ENCODE data around the gene GNAQ. TPM values are rescaled to one million over a fixed set of nuclear protein-coding genes. Genes with fewer than 3 reads are reported as not detected.
"Not testable (repeated sequence)": the region's sequence is repeated elsewhere in the genome, so short reads cannot be mapped to it uniquely, and the experiment has no call there.

GNAQ gene
- total RNA-seq, 2 donors from 2014 or later = 12.8 to 18.5 TPM

- Mint-ChIP-seq H3K27me3 (no peaks in the 10 kb centered on the region), H3K9me3 (no peaks in the 10 kb centered on the region), H3K4me1 (peaks cover 19% of the 10 kb centered on the region), H3K4me3 (no peak overlapping the region), H3K27ac (no peak overlapping the region), H3K36me3 (ENCODE audit: low read depth) (peaks cover 29% of the 10 kb centered on the region)
- no peak for ATAC-seq (replicated peaks)
Observed at GRCh38 chr9:77731930-77732329, 299.7 kb downstream of the GNAQ start.

DNA sequence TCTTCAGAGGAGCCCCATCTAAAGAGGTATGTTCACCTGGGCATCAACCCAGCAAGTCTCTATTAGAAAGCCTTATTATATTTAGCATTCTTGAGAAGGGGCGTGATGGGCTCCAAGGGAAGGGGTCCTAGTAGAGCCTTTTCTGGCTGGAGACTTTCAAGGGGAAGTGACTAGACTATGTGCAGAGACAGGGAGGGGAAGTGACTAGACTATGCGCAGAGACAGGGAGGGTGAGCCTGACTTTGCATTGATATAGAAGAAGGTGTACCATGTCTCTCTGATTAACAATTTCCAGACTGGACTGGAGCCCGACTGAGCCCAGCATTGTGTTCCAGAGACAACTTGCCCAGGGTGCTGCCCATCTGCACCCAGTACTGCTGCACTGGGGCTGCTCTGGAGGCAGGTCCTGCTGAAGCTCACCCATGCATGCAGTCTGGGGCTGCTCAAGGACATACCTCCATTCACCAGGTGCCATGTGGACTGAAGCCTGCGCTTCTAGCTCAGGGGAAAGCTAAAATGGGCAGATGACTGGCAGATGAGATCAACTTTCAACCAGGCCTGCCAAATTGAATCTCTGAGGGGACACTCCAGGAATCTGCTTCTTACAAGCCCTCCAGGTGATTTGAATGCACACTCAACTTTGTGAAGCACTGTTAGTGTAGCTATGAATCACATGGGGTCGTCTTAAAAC is 300.5 kb downstream of the GNAQ start:
- H3K27ac Mint-ChIP-seq = no peak overlapping the region

DNA sequence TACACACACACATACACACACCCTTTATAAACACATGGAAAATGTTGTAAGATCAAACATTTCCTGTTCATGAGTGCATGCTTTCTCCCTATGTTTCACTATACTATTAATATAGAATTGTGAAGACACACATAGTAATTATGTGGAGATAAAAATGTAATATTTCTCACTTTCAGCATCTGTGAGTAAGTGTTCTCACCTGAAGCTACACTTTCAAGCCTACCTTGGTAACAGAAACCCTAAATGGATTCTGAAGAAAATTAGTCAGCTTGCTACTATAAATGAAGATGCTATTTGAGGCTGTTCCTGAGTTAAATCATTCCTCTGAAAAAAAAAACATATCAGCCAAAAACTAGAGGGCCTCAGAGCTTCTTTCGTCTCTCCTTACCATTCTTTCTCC is 302.4 kb downstream of the GNAQ start:
- peaks cover 52% of the 10 kb centered on the region for H3K36me3 Mint-ChIP-seq (ENCODE audit: low read depth)
- peak overlapping the region; percentile 2 for H3K4me3 Mint-ChIP-seq
- H3K27ac Mint-ChIP-seq = peak overlapping the region; percentile 29
- ATAC-seq (replicated peaks) = peak; percentile 74
- H3K27me3 Mint-ChIP-seq = no peaks in the 10 kb centered on the region
- no peaks in the 10 kb centered on the region for H3K9me3 Mint-ChIP-seq
- H3K4me1 Mint-ChIP-seq = peaks cover 24% of the 10 kb centered on the region

More for the DNA sequence above, 300.5 kb downstream of the GNAQ start:
- peaks cover 17% of the 10 kb centered on the region for H3K4me1 Mint-ChIP-seq
- no peaks in the 10 kb centered on the region for H3K9me3 Mint-ChIP-seq
- no peak overlapping the region for H3K4me3 Mint-ChIP-seq
- no peak for ATAC-seq (replicated peaks)
- no peaks in the 10 kb centered on the region for H3K27me3 Mint-ChIP-seq
- peaks cover 37% of the 10 kb centered on the region for H3K36me3 Mint-ChIP-seq (ENCODE audit: low read depth)

DNA sequence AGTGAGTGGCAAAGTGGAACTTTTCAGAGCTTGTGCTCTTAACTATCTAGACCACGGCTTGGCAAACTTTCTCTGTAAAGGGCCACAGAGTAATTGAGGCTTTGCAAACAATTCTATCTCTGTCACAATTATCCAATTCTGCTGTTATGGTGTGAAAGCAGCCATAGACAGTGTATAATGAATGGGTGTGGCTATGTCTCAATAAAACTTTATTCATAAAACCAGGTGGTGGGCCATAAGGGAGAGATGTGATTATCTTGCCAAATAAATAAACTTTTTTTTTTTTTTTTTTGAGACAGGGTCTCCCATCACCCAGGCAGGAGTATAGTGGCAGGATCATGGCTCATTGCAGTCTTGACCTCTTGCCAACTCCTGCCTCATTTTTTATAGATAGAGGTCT is 304.8 kb downstream of the GNAQ start:
- Mint-ChIP-seq H3K27ac (peak overlapping the region; percentile 64), H3K36me3 (ENCODE audit: low read depth) (peaks cover 52% of the 10 kb centered on the region), H3K9me3 (no peaks in the 10 kb centered on the region), H3K27me3 (no peaks in the 10 kb centered on the region), H3K4me3 (peak overlapping the region; percentile 42), H3K4me1 (peaks cover 18% of the 10 kb centered on the region)
- ATAC-seq (replicated peaks) = no peak

DNA sequence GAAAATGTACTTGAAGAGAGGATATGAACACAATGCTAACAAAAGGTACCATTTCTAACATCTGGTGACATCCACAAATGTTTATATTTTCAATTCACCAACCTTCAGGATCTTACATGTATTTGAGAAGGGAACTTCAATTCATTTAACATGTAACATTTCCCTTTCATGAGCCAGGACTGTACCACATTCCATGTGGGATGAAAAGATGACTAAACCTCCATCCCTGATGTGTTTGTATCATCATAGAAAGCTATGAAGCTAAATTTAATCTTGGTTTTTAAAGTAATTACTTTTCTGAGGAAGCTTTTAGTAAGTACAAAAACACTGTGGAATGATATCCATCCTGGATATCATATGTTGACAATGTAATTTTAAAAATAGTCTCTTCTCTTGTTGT is 305.3 kb downstream of the GNAQ start:
- H3K4me3 Mint-ChIP-seq = peak overlapping the region; percentile 42
- H3K9me3 Mint-ChIP-seq = no peaks in the 10 kb centered on the region
- H3K27ac Mint-ChIP-seq = peak overlapping the region; percentile 64
- ATAC-seq (replicated peaks) = no peak
- peaks cover 18% of the 10 kb centered on the region for H3K4me1 Mint-ChIP-seq
- peaks cover 52% of the 10 kb centered on the region for H3K36me3 Mint-ChIP-seq (ENCODE audit: low read depth)
- no peaks in the 10 kb centered on the region for H3K27me3 Mint-ChIP-seq

DNA sequence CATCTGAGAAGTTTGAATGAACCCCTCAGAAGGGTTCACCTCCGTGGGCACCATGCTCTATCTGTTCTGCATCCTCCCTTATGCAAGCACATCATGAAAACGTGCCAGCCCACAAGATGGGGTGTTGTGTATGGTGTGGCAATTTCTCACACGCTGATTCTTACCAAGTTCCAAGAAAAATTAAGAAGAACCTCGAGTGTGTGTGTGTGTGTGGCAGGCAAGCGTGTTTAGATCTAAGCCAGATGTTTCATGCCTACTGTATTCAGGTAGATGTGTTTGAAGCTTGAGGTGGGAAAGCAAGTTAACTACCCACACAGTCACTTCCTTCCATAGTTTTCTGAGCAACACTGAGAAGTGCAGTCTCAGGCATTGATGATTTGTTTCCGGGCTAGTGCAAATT is 305.8 kb downstream of the GNAQ start:
- peak; percentile 74 for ATAC-seq (replicated peaks)
- Mint-ChIP-seq H3K36me3 (ENCODE audit: low read depth) (peaks cover 54% of the 10 kb centered on the region), H3K27ac (peak overlapping the region; percentile 64), H3K4me1 (peaks cover 18% of the 10 kb centered on the region), H3K4me3 (peak overlapping the region; percentile 42), H3K27me3 (no peaks in the 10 kb centered on the region), H3K9me3 (no peaks in the 10 kb centered on the region)

DNA sequence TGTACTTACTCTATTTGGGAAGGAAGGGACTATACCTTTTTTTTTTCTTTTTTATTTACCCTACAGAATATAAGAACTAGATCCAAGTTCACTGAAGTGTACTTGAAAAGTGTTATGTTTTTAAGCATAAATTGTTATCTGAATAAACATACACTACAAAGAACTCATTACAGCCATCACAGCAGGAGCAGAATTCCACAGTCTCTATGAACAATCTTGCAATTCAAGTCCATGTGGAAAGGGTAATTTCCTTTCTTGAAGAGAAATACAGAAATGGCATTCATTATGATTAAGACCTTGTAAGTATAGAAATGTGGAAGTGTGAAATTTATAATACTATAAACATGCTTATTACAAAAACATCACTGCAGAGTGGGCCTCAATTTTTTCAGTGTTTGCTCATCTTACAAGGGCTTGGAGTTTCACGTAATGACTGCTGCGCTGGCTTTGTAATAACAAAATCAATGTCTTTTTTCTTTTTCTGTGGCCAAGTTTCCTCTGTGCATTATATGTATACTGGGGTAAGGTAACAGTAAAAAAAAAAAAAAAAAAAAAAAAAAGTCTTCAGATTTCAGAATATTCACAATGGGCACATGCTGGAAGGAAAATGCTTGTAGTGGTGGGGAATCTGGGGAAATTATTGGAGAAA is 306.4 kb downstream of the GNAQ start:
- H3K4me3 Mint-ChIP-seq = peak overlapping the region; percentile 42
- peaks cover 18% of the 10 kb centered on the region for H3K4me1 Mint-ChIP-seq
- ATAC-seq (replicated peaks) = no peak
- no peaks in the 10 kb centered on the region for H3K27me3 Mint-ChIP-seq
- no peaks in the 10 kb centered on the region for H3K9me3 Mint-ChIP-seq
- peaks cover 61% of the 10 kb centered on the region for H3K36me3 Mint-ChIP-seq (ENCODE audit: low read depth)
- peak overlapping the region; percentile 64 for H3K27ac Mint-ChIP-seq

DNA sequence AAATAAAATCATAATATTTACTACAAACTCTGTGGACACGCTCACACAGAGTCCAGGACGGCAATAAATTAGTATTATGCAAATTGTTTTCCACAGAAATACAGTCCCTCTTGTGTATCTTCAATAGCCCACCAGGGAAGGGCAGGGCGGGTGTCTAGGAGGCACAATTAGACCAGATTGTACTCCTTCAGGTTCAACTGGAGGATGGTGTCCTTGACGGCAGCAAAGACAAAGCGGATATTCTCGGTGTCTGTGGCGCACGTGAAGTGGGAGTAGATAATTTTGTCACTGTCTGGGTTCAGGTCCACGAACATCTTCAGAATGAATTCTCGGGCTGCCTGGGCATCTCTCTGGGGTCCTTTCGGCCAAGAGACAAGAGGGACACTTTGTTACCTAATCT is 310.5 kb downstream of the GNAQ start:
- H3K27me3 Mint-ChIP-seq; H3K4me3 Mint-ChIP-seq; H3K9me3 Mint-ChIP-seq; H3K4me1 Mint-ChIP-seq; ATAC-seq (replicated peaks); H3K27ac Mint-ChIP-seq: not testable (repeated sequence)
- peaks cover 31% of the 10 kb centered on the region for H3K36me3 Mint-ChIP-seq (ENCODE audit: low read depth)

DNA sequence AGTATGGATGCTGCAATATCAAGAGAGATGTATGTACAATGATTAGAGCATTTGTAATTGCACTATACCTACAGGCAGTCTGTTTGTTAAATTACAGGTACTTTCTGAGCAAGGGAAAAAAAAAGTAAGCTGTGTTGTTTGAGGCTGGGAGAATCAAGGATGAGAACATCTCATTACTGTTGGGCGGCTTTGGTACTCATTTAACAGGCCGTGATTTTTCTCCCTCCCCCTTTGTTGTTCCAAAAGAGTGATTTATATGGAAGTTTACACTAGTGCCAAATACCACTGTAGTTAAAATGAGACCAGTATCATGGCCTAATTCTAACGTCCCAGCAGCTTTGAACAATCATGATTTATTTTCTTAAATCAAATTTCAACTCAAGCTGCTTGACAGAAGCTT is 312.3 kb downstream of the GNAQ start:
- no peaks in the 10 kb centered on the region for H3K9me3 Mint-ChIP-seq
- H3K27ac Mint-ChIP-seq = no peak overlapping the region

DNA sequence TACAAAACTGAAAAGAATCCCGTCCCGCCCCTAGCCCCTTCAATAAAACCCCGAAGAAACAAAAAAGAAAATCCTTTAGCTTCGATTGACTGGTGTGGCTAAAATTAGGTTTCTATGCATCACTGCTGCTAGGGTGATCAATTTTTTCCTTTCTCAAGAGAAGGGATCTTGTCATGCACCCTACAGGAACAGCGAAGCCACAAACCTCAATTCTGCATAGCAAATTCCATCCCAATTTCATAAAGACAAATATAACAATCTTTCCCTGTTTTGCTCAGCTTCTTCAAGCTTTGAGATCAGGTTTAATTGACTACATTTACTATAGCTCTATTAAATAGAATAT is 313.3 kb downstream of the GNAQ start:
- Mint-ChIP-seq H3K27ac (peak overlapping the region; percentile 54), H3K4me3 (peak overlapping the region; percentile 10), H3K36me3 (ENCODE audit: low read depth) (peaks cover 16% of the 10 kb centered on the region)
- ATAC-seq (replicated peaks) = peak; percentile 92
- H3K4me1 Mint-ChIP-seq, H3K9me3 Mint-ChIP-seq, H3K27me3 Mint-ChIP-seq: not testable (repeated sequence)

More for the DNA sequence above, 312.3 kb downstream of the GNAQ start:
- no peak for ATAC-seq (replicated peaks)
- peaks cover 16% of the 10 kb centered on the region for H3K36me3 Mint-ChIP-seq (ENCODE audit: low read depth)
- H3K27me3 Mint-ChIP-seq = no peaks in the 10 kb centered on the region
- H3K4me1 Mint-ChIP-seq = no peaks in the 10 kb centered on the region
- no peak overlapping the region for H3K4me3 Mint-ChIP-seq

- H3K36me3 Mint-ChIP-seq (ENCODE audit: low read depth) = peaks cover 16% of the 10 kb centered on the region
- not testable (repeated sequence) for H3K9me3 Mint-ChIP-seq, H3K4me1 Mint-ChIP-seq, H3K27me3 Mint-ChIP-seq
- ATAC-seq (replicated peaks) = peak; percentile 84
- peak overlapping the region; percentile 10 for H3K4me3 Mint-ChIP-seq
- H3K27ac Mint-ChIP-seq = peak overlapping the region; percentile 54
Observed at GRCh38 chr9:77717608-77718297, 313.9 kb downstream of the GNAQ start.

- Mint-ChIP-seq H3K4me3 (no peak overlapping the region), H3K36me3 (ENCODE audit: low read depth) (no peaks in the 10 kb centered on the region)
Observed at GRCh38 chr9:77714077-77714549, 317.5 kb downstream of the GNAQ start.

DNA sequence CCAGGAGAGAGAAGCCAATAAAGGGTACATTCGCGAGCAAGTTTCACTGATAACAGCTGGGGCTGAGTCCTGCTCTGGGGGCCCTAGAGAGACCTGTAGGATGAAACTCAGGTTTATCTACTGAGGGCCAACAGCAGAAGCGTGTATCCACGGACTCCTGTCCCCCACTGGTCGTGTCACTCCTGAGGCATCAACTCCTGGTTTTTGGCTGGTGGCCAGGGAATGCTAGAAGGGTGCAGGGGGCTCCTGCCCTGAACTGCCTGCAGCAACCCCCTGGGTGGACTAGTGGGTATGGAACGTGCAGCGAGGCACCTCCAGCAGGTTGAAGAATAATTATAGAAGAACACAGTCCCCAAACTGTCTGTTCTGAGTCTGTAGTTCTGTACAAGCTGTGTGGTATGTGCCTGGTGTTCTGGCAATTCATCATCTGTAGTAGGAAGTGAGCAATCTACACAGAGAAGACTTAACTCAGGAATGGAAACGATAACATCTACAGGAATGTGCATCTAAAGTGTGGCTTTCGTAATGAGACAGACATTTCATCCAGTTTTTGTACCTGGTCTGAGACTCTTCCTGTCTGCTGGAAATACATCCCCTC is 319.0 kb downstream of the GNAQ start:
- Mint-ChIP-seq H3K27me3 (no peaks in the 10 kb centered on the region), H3K9me3 (peaks cover 15% of the 10 kb centered on the region), H3K4me1 (no peaks in the 10 kb centered on the region), H3K4me3 (no peak overlapping the region), H3K27ac (no peak overlapping the region), H3K36me3 (ENCODE audit: low read depth) (no peaks in the 10 kb centered on the region)
- ATAC-seq (replicated peaks) = peak; percentile 50

More at GRCh38 chr9:77714077-77714549, 317.5 kb downstream of the GNAQ start:
- H3K27ac Mint-ChIP-seq = no peak overlapping the region
- no peak for ATAC-seq (replicated peaks)
- no peaks in the 10 kb centered on the region for H3K4me1 Mint-ChIP-seq
- H3K9me3 Mint-ChIP-seq = peaks cover 8% of the 10 kb centered on the region
- H3K27me3 Mint-ChIP-seq = no peaks in the 10 kb centered on the region

- peaks cover 15% of the 10 kb centered on the region for H3K9me3 Mint-ChIP-seq
- H3K27me3 Mint-ChIP-seq = no peaks in the 10 kb centered on the region
- H3K4me1 Mint-ChIP-seq = no peaks in the 10 kb centered on the region
- no peak overlapping the region for H3K4me3 Mint-ChIP-seq
- no peak for ATAC-seq (replicated peaks)
- H3K27ac Mint-ChIP-seq = no peak overlapping the region
- H3K36me3 Mint-ChIP-seq (ENCODE audit: low read depth) = no peaks in the 10 kb centered on the region
Observed at GRCh38 chr9:77710965-77711648, 320.5 kb downstream of the GNAQ start.
